Suprapubic skin (tissue), 4 donors: Measurements from ENCODE around the gene CENPK. TPM values are rescaled to one million over a fixed set of nuclear protein-coding genes. Genes with fewer than 3 reads are reported as not detected.

ENCODE experiments used
- DNase-seq, 2 donors: peaks; one replicate each; pipeline ENCODE4 v3.0.0-alpha.2; 2019; ENCODE audit warnings: low spot score in 2 of 2
- H3K27ac ChIP-seq: fragments of 200-600 bp; sonication (generic); one replicate; pipeline ENCODE4 v1.5.1; 2019
- H3K27me3 ChIP-seq: fragments of 200-600 bp; sonication (generic); one replicate; pipeline ENCODE4 v1.5.1; 2019
- H3K36me3 ChIP-seq: fragments of 200-600 bp; sonication (generic); one replicate; pipeline ENCODE4 v1.5.1; 2019
- H3K4me1 ChIP-seq: fragments of 200-600 bp; sonication (generic); one replicate; pipeline ENCODE4 v1.5.1; 2019
- H3K4me3 ChIP-seq: fragments of 200-600 bp; sonication (generic); one replicate; pipeline ENCODE4 v1.5.1; 2019; ENCODE audit warnings: mild to moderate bottlenecking
- H3K9me3 ChIP-seq: fragments of 200-600 bp; sonication (generic); one replicate; pipeline ENCODE4 v1.5.1; 2019
- CTCF ChIP-seq, 2 donors: fragments of 200-600 bp in 1 of 2; fragments of 450-650 bp in 1 of 2; sonication (generic) in 1 of 2; IDR thresholded peaks; one replicate each; pipeline ENCODE4 v1.5.1; 2016 to 2019; ENCODE audit warnings: antibody characterized with exemption in 2 of 2, mild to moderate bottlenecking in 1 of 2, moderate library complexity in 1 of 2
- EP300 ChIP-seq: sonication (generic); formaldehyde crosslinking; IDR thresholded peaks from one replicate; pipeline ENCODE4 v1.6.1; 2017; ENCODE audit warnings: antibody characterized with exemption
- POLR2A ChIP-seq, 2 donors: fragments of 450-650 bp; IDR thresholded peaks; one replicate each; pipeline ENCODE4 v1.6.1; 2017; ENCODE audit warnings: antibody characterized with exemption in 2 of 2, mild to moderate bottlenecking in 2 of 2, moderate library complexity in 2 of 2
- POLR2AphosphoS5 ChIP-seq, 3 donors: sonication (generic); formaldehyde crosslinking; IDR thresholded peaks; one replicate each; pipeline ENCODE4 v1.6.1; 2017; ENCODE audit warnings: antibody characterized with exemption in 3 of 3
- WGBS: methylation state at CpG from one replicate; pipeline ENCODE4 v1.1.5; 2018; 5-methylcytosine and 5-hydroxymethylcytosine counted together
- total RNA-seq, 4 donors: library from RNA; depleted of rRNA; stranded (reverse); fragments of >200 nt; gene quantifications; one replicate each; pipeline ENCODE4 v1.1.0, GENCODE V29; 2016

The CENPK gene
- total RNA-seq, 4 donors from 2014 or later: 1.2 to 7.9 (median 1.7) TPM

GRCh38 chr5:65481635-65482295 is 81.2 kb downstream of the CENPK start, which contains the start of gene ADAMTS6:
Gene ADAMTS6, minus strand, starts transcription at chr5:65481920. Its CDS starts 8,247 bp downstream, at chr5:65473673.
- Histone ChIP-seq H3K9me3 (no peaks in the 10 kb centered on the region), H3K4me1 (peaks cover 29% of the 10 kb centered on the region), H3K36me3 (no peaks in the 10 kb centered on the region), H3K27ac (peak within 1 kb of the TSS; percentile 80), H3K4me3 (peak within 1 kb of the TSS; percentile 58), H3K27me3 (no peaks in the 10 kb centered on the region)
- no peak for TF ChIP-seq EP300
- TF ChIP-seq POLR2AphosphoS5 (IDR thresholded peaks at IDR 0.05): peak in 1 of 3 donors; percentile 15
- no peak for TF ChIP-seq POLR2A (IDR thresholded peaks at IDR 0.05)
- peak; percentile 94 for DNase-seq
- under 1% methylated on average over 12 of the region's 12 CpGs for WGBS

- H3K27me3 ChIP-seq: no peaks in the 10 kb centered on the region
- no peaks in the 10 kb centered on the region for H3K9me3 ChIP-seq
- no peak for DNase-seq
- H3K36me3 ChIP-seq: no peaks in the 10 kb centered on the region
- H3K4me3 ChIP-seq: peak overlapping the region; percentile 58
- H3K4me1 ChIP-seq: peaks cover 29% of the 10 kb centered on the region
- TF ChIP-seq POLR2AphosphoS5 (IDR thresholded peaks at IDR 0.05): no peak
- no peak for TF ChIP-seq EP300
- no peak for TF ChIP-seq CTCF (IDR thresholded peaks at IDR 0.05)
- no peak for TF ChIP-seq POLR2A (IDR thresholded peaks at IDR 0.05)
- H3K27ac ChIP-seq: peak overlapping the region; percentile 80
- WGBS: 0% methylated on average over 7 of the region's 7 CpGs
Measured at GRCh38 chr5:65481171-65481581, 81.8 kb downstream of the CENPK start.

GRCh38 chr5:65480306-65480865 is 82.6 kb downstream of the CENPK start:
- peak; percentile 79 to 83 for DNase-seq
- 2% methylated on average over 15 of the region's 15 CpGs for WGBS
- Histone ChIP-seq H3K27ac (no peak overlapping the region), H3K27me3 (no peaks in the 10 kb centered on the region), H3K36me3 (no peaks in the 10 kb centered on the region), H3K9me3 (no peaks in the 10 kb centered on the region), H3K4me1 (peaks cover 29% of the 10 kb centered on the region), H3K4me3 (peak overlapping the region; percentile 58)
- TF ChIP-seq POLR2AphosphoS5 (IDR thresholded peaks at IDR 0.05) (no peak), CTCF (IDR thresholded peaks at IDR 0.05) (no peak), EP300 (no peak), POLR2A (IDR thresholded peaks at IDR 0.05) (no peak)

- DNase-seq: no peak
- Histone ChIP-seq H3K4me3 (no peak overlapping the region), H3K9me3 (no peaks in the 10 kb centered on the region), H3K36me3 (no peaks in the 10 kb centered on the region), H3K27me3 (no peaks in the 10 kb centered on the region), H3K27ac (no peak overlapping the region), H3K4me1 (peaks cover 29% of the 10 kb centered on the region)
- TF ChIP-seq POLR2A (IDR thresholded peaks at IDR 0.05): no peak
- no peak for TF ChIP-seq POLR2AphosphoS5 (IDR thresholded peaks at IDR 0.05)
- no peak for TF ChIP-seq CTCF (IDR thresholded peaks at IDR 0.05)
- no peak for TF ChIP-seq EP300
- 56% methylated on average over 1 of the region's 1 CpG for WGBS
Measured at GRCh38 chr5:65479527-65479926, 83.4 kb downstream of the CENPK start.

GRCh38 chr5:65478336-65478735 is 84.6 kb downstream of the CENPK start:
- no peak for DNase-seq
- 87% methylated on average over 1 of the region's 1 CpG for WGBS

More at GRCh38 chr5:65478336-65478735, 84.6 kb downstream of the CENPK start:
- TF ChIP-seq EP300 (no peak), CTCF (IDR thresholded peaks at IDR 0.05) (no peak), POLR2A (IDR thresholded peaks at IDR 0.05) (no peak), POLR2AphosphoS5 (IDR thresholded peaks at IDR 0.05) (no peak)
- Histone ChIP-seq H3K9me3 (no peaks in the 10 kb centered on the region), H3K4me3 (no peak overlapping the region), H3K27me3 (no peaks in the 10 kb centered on the region), H3K4me1 (peaks cover 25% of the 10 kb centered on the region), H3K27ac (no peak overlapping the region), H3K36me3 (no peaks in the 10 kb centered on the region)
